Measurements from ENCODE around the gene RABGEF1.

RABGEF1 gene

DNA sequence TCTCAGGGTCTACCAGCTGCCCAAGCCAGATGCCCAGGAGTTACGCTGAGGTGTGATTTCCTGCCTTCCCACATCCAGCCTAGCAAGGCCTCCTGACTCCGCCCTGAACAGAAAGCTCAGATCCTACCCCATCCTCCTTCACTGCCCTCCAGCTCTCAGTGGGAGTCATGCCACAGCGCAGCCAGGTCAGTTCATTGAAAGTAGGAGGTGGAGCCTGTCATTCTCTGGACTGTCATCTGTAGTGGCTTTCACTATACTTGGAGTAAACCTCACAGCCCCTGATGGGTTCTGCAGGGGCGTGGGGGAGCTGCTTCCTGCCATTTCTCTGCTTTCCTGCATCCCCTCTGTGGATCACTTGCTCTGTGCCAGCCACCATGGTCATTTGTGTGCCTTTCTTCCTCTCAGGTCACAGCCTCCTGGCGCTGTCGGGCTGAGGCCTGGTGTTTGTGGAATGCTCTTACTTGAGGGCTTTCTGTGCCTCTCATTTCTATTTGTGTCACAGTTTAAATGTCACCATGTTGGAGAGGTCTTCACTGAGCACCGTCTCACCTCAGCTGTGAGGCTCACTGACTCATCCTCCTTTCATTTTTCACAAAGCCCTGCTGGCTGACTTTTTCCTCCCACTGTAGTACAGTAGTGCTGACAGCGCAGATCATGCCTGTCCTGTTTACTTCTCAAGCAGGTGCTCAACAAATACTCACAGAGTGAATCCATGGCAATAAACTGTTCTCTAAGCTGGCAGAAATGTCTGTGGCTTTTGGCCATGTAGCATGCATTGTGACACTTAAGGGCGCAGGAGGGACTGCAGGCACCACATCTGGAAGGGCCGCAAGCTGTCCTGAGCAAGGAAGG, 119.5 kb downstream of the RABGEF1 start:
- peaks cover 27% of the 10 kb centered on the region for H3K4me1 Mint-ChIP-seq (ENCODE audit: low read depth)
- H3K4me3 Mint-ChIP-seq = peak overlapping the region; percentile 55
- H3K9me3 Mint-ChIP-seq = no peaks in the 10 kb centered on the region
- H3K27me3 Mint-ChIP-seq = no peaks in the 10 kb centered on the region
- H3K27ac Mint-ChIP-seq = peak overlapping the region; percentile 94
- peak; percentile 51 for DNase-seq
- peaks cover 66% of the 10 kb centered on the region for H3K36me3 Mint-ChIP-seq (ENCODE audit: low read depth)

GRCh38 chr7:66860767-66861166, 120.2 kb downstream of the RABGEF1 start:
- Mint-ChIP-seq H3K27me3 (no peaks in the 10 kb centered on the region), H3K4me3 (no peak overlapping the region), H3K36me3 (ENCODE audit: low read depth) (peaks cover 60% of the 10 kb centered on the region), H3K27ac (peak overlapping the region; percentile 94), H3K9me3 (no peaks in the 10 kb centered on the region), H3K4me1 (ENCODE audit: low read depth) (peaks cover 25% of the 10 kb centered on the region)
- no peak for DNase-seq

Data from activated T-cell treated with anti-CD3 and anti-CD28 coated beads, Interleukin-2, amount 50 U/mL, for 24 hours (primary cell).